ENCODE results near the gene ACSM6. TPM values are rescaled to one million over a fixed set of nuclear protein-coding genes. Genes with fewer than 3 reads are reported as not detected.
"Not testable (repeated sequence)": the region's sequence is repeated elsewhere in the genome, so short reads cannot be mapped to it uniquely, and the experiment has no call there.

ACSM6 gene
- total and polyA plus RNA-seq, 2 donors (not counting 1 experiment from before 2014, with no cell fraction given): not detected

DNA sequence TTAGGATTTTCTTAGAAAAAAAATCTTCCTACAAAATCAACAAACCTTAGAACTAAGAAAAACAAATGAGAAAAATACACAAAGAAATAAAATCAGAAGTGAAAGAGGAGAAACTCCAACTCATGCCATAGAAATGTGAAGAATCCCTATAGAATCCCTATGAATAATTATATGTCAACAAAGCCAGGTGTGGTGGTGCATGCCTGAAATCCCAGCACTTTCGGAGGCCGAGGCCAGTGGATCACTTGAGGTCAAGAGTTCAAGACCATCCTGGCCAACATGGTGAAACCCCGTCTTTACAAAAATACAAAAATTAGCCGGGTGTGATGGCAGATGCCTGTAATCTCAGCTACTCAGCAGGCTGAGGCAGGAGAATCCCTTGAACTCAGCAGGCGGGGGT lies 27.1 kb downstream of the ACSM6 start:
- Histone ChIP-seq H3K36me3 (ENCODE audit: control insufficient read depth, insufficient read depth, low read length) (no peaks in the 10 kb centered on the region), H4K20me1 (ENCODE audit: control insufficient read depth, extremely low read depth, insufficient read depth, low read length) (no peaks in the 10 kb centered on the region), H3K4me2 (ENCODE audit: extremely low read depth, insufficient read depth, low read length) (peak overlapping the region; percentile 3), H3K9ac (ENCODE audit: insufficient read depth, low read length) (no peak overlapping the region), H3K27me3 (ENCODE audit: control insufficient read depth, insufficient read depth, low read length) (no peaks in the 10 kb centered on the region), H2AFZ (ENCODE audit: low read length) (no peak overlapping the region), H3K79me2 (ENCODE audit: control insufficient read depth, insufficient read depth, low read length) (no peaks in the 10 kb centered on the region), H3K4me3 (replicated peaks in 1 of 4; ENCODE audit: control extremely low read depth in 1 of 4, insufficient read depth in 1 of 4, low read depth in 3 of 4, low read length in 4 of 4) (no peak overlapping the region), H3K27ac (ENCODE audit: insufficient read depth, low read length) (no peak overlapping the region), H3K4me1 (ENCODE audit: control insufficient read depth, extremely low read depth, insufficient read depth, low read length) (peaks cover 3% of the 10 kb centered on the region), H3K9me3 (ENCODE audit: control insufficient read depth, insufficient read depth, low read depth, low read length) (no peaks in the 10 kb centered on the region)
- peak in 1 of 2 donors; percentile 74 for DNase-seq (ENCODE audit: low read depth in 2 of 2)
- no peak for TF ChIP-seq EZH2 (IDR thresholded peaks at IDR 0.05; ENCODE audit: low read length, missing control alignments)
- TF ChIP-seq, protein P1, sequence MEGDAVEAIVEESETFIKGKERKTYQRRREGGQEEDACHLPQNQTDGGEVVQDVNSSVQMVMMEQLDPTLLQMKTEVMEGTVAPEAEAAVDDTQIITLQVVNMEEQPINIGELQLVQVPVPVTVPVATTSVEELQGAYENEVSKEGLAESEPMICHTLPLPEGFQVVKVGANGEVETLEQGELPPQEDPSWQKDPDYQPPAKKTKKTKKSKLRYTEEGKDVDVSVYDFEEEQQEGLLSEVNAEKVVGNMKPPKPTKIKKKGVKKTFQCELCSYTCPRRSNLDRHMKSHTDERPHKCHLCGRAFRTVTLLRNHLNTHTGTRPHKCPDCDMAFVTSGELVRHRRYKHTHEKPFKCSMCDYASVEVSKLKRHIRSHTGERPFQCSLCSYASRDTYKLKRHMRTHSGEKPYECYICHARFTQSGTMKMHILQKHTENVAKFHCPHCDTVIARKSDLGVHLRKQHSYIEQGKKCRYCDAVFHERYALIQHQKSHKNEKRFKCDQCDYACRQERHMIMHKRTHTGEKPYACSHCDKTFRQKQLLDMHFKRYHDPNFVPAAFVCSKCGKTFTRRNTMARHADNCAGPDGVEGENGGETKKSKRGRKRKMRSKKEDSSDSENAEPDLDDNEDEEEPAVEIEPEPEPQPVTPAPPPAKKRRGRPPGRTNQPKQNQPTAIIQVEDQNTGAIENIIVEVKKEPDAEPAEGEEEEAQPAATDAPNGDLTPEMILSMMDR (conservative IDR thresholded peaks at IDR 0.05 in 1 of 2, IDR thresholded peaks at IDR 0.05 in 1 of 2; ENCODE audit: low read depth in 1 of 2, low read length in 2 of 2): no peak

DNA sequence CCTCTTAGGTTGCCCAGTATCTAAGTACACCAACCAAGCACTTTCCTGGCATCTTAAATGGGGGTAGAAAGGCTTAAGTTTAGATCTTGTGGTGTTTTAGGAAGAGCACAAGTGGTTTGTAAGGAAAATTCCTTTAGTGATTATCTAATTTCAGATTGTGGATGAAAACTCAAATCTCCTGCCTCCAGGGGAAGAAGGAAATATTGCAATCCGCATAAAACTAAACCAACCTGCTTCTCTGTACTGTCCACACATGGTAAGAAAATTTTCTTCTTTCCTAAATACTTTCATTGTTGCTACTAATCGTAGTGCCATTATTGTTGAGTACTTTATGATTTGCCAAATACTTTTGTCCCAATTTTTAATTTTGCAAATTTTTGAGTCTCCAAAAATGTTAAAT lies 31.1 kb downstream of the ACSM6 start:
- TF ChIP-seq EZH2 (IDR thresholded peaks at IDR 0.05; ENCODE audit: low read length, missing control alignments): no peak
- TF ChIP-seq, protein P1 (conservative IDR thresholded peaks at IDR 0.05 in 1 of 2, IDR thresholded peaks at IDR 0.05 in 1 of 2; ENCODE audit: low read depth in 1 of 2, low read length in 2 of 2): no peak
- DNase-seq (ENCODE audit: low read depth in 2 of 2): no peak
- Histone ChIP-seq H3K4me2 (ENCODE audit: extremely low read depth, insufficient read depth, low read length) (no peak overlapping the region), H4K20me1 (ENCODE audit: control insufficient read depth, extremely low read depth, insufficient read depth, low read length) (no peaks in the 10 kb centered on the region), H2AFZ (ENCODE audit: low read length) (no peak overlapping the region), H3K4me3 (replicated peaks in 1 of 4; ENCODE audit: control extremely low read depth in 1 of 4, insufficient read depth in 1 of 4, low read depth in 3 of 4, low read length in 4 of 4) (no peak overlapping the region), H3K36me3 (ENCODE audit: control insufficient read depth, insufficient read depth, low read length) (no peaks in the 10 kb centered on the region), H3K79me2 (ENCODE audit: control insufficient read depth, insufficient read depth, low read length) (no peaks in the 10 kb centered on the region), H3K4me1 (ENCODE audit: control insufficient read depth, extremely low read depth, insufficient read depth, low read length) (peaks cover 5% of the 10 kb centered on the region), H3K9me3 (ENCODE audit: control insufficient read depth, insufficient read depth, low read depth, low read length) (no peaks in the 10 kb centered on the region), H3K27me3 (ENCODE audit: control insufficient read depth, insufficient read depth, low read length) (no peaks in the 10 kb centered on the region), H3K9ac (ENCODE audit: insufficient read depth, low read length) (no peak overlapping the region), H3K27ac (ENCODE audit: insufficient read depth, low read length) (no peak overlapping the region)

DNA sequence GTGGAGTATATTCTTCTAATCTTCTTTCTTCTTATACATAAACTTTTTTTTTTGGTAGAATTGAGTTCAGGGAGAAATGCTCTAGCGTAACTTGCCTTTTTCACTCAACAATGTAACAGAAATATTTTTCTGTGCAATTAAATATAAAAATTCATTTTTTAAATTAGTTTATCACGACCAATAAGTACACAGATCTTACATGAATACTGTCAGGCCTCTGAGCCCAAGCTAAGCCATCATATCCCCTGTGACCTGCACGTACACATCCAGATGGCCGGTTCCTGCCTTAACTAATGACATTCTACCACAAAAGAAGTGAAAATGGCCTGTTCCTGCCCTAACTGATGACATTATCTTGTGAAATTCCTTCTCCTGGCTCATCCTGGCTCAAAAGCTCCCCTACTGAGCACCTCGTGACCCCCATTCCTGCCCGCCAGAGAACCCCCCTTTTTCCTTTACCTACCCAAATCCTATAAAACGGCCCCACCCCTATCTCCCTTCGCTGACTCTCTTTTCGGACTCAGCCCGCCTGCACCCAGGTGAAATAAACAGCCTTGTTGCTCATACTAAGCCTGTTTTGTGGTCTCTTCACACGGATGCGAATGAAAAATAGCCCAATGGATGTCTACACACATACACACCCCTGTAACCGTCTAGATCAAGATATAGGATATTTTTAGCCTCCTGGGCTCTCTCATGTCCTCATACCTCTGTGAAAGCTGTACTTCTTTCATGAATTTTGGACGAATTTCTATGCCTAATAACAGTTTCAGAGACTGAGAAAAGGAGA lies 35.1 kb downstream of the ACSM6 start:
- H3K27me3 ChIP-seq (ENCODE audit: control insufficient read depth, insufficient read depth, low read length); H3K9me3 ChIP-seq (ENCODE audit: control insufficient read depth, insufficient read depth, low read depth, low read length); H3K4me3 ChIP-seq (replicated peaks in 1 of 4; ENCODE audit: control extremely low read depth in 1 of 4, insufficient read depth in 1 of 4, low read depth in 3 of 4, low read length in 4 of 4); DNase-seq (ENCODE audit: low read depth in 2 of 2); H2AFZ ChIP-seq (ENCODE audit: low read length); H3K79me2 ChIP-seq (ENCODE audit: control insufficient read depth, insufficient read depth, low read length); H3K36me3 ChIP-seq (ENCODE audit: control insufficient read depth, insufficient read depth, low read length); H4K20me1 ChIP-seq (ENCODE audit: control insufficient read depth, extremely low read depth, insufficient read depth, low read length); H3K4me1 ChIP-seq (ENCODE audit: control insufficient read depth, extremely low read depth, insufficient read depth, low read length); H3K9ac ChIP-seq (ENCODE audit: insufficient read depth, low read length): not testable (repeated sequence)
- Histone ChIP-seq H3K4me2 (ENCODE audit: extremely low read depth, insufficient read depth, low read length) (peak overlapping the region; percentile 23), H3K27ac (ENCODE audit: insufficient read depth, low read length) (peak overlapping the region; percentile 86)
